Suppressor macrophage treated with lipopolysaccharide for 4 hours (primary cell): ENCODE results near the gene PTN.
"Not testable (repeated sequence)": the region's sequence is repeated elsewhere in the genome, so short reads cannot be mapped to it uniquely, and the experiment has no call there.

Source experiments
- DNase-seq: peaks from one replicate; pipeline ENCODE4 v3.0.0-alpha.2; 2020

PTN gene

GRCh38 chr7:137266764-137267163 is 76.8 kb downstream of the PTN start:
- no peak for DNase-seq

- DNase-seq = not testable (repeated sequence)
These were observed 78.1 kb downstream of the PTN start for GRCh38 chr7:137265480-137265879.

GRCh38 chr7:137262599-137262998 is 80.9 kb downstream of the PTN start:
- no peak for DNase-seq

GRCh38 chr7:137258552-137258951 is 85.0 kb downstream of the PTN start:
- no peak for DNase-seq

GRCh38 chr7:137254766-137255165 is 88.8 kb downstream of the PTN start:
- no peak for DNase-seq

- DNase-seq = no peak
These were observed 97.6 kb downstream of the PTN start for GRCh38 chr7:137245890-137246289.

- no peak for DNase-seq
These were observed 98.3 kb downstream of the PTN start for GRCh38 chr7:137245186-137245585.

GRCh38 chr7:137243741-137244140 is 99.8 kb downstream of the PTN start:
- DNase-seq = no peak

- no peak for DNase-seq
These were observed 100.9 kb downstream of the PTN start for GRCh38 chr7:137242616-137243015.

GRCh38 chr7:137241655-137242360 is 101.7 kb downstream of the PTN start:
- no peak for DNase-seq

GRCh38 chr7:137239186-137239585 is 104.3 kb downstream of the PTN start:
- not testable (repeated sequence) for DNase-seq

GRCh38 chr7:137235434-137235833 is 108.1 kb downstream of the PTN start:
- no peak for DNase-seq

GRCh38 chr7:137231167-137231566 is 112.4 kb downstream of the PTN start:
- DNase-seq = no peak

GRCh38 chr7:137221467-137221866 is 122.1 kb downstream of the PTN start:
- DNase-seq = no peak

GRCh38 chr7:137213744-137214143 is 129.8 kb downstream of the PTN start:
- DNase-seq = no peak

GRCh38 chr7:137209151-137209817 is 134.2 kb downstream of the PTN start:
- DNase-seq = no peak

GRCh38 chr7:137206770-137207169 is 136.8 kb downstream of the PTN start:
- no peak for DNase-seq

- DNase-seq = no peak
These were observed 139.3 kb downstream of the PTN start for GRCh38 chr7:137204246-137204645.

- no peak for DNase-seq
These were observed 140.2 kb downstream of the PTN start for GRCh38 chr7:137203351-137203750.

- DNase-seq = no peak
These were observed 146.9 kb downstream of the PTN start for GRCh38 chr7:137196648-137197047.

- no peak for DNase-seq
These were observed 147.5 kb downstream of the PTN start for GRCh38 chr7:137195996-137196395.

GRCh38 chr7:137181619-137182018 is 161.9 kb downstream of the PTN start:
- not testable (repeated sequence) for DNase-seq
